Nephron (organoid): Measurements from ENCODE around the gene MCF2L2.

Experiments used
- H3K27ac Mint-ChIP-seq, 3 experiments: 2 replicates each; pipeline ENCODE4 v1.8.0; 2020; ENCODE audit warnings: mixed read lengths in 3 of 3, mild to moderate bottlenecking in 2 of 3, moderate library complexity in 1 of 3
- H3K27me3 Mint-ChIP-seq: 2 replicates; pipeline ENCODE4 v1.8.0; 2021; ENCODE audit warnings: low read depth, mild to moderate bottlenecking, moderate library complexity, mixed read lengths
- H3K36me3 Mint-ChIP-seq: 2 replicates; pipeline ENCODE4 v1.8.0; 2020; ENCODE audit warnings: low read depth, mixed read lengths
- H3K4me1 Mint-ChIP-seq: 2 replicates; pipeline ENCODE4 v1.8.0; 2020; ENCODE audit warnings: mixed read lengths
- H3K4me3 Mint-ChIP-seq, 3 experiments: 2 replicates each; pipeline ENCODE4 v1.8.0; 2020; ENCODE audit warnings: mild to moderate bottlenecking in 3 of 3, mixed read lengths in 3 of 3, moderate library complexity in 2 of 3
- H3K9me3 Mint-ChIP-seq: 2 replicates; pipeline ENCODE4 v1.8.0; 2020; ENCODE audit warnings: mixed read lengths
- CTCF ChIP-seq, 3 experiments: fragments of 200-600 bp; sonication (generic); IDR thresholded peaks; one replicate each; pipeline ENCODE4 v1.5.0; 2021; ENCODE audit warnings: antibody characterized with exemption in 3 of 3; ENCODE audit not compliant: unreplicated experiment in 3 of 3

Gene MCF2L2

GRCh38 chr3:183394150-183394549 lies 34.3 kb downstream of the MCF2L2 start:
- H3K36me3 Mint-ChIP-seq: no peaks in the 10 kb centered on the region
- peaks cover 15% of the 10 kb centered on the region for H3K27me3 Mint-ChIP-seq
- H3K27ac Mint-ChIP-seq: peak overlapping the region in 1 of 3 experiments; percentile 45

GRCh38 chr3:183393625-183394024 lies 34.8 kb downstream of the MCF2L2 start:
- H3K9me3 Mint-ChIP-seq: no peaks in the 10 kb centered on the region
- H3K4me1 Mint-ChIP-seq: peaks cover 14% of the 10 kb centered on the region
- H3K36me3 Mint-ChIP-seq: no peaks in the 10 kb centered on the region
- TF ChIP-seq CTCF (IDR thresholded peaks at IDR 0.05; ENCODE audit: unreplicated experiment in 3 of 3): no peak
- H3K4me3 Mint-ChIP-seq: no peak overlapping the region
- peaks cover 15% of the 10 kb centered on the region for H3K27me3 Mint-ChIP-seq
- H3K27ac Mint-ChIP-seq: peak overlapping the region in 2 of 3 experiments; percentile 11 to 45

More at GRCh38 chr3:183394150-183394549, 34.3 kb downstream of the MCF2L2 start:
- H3K4me1 Mint-ChIP-seq: peaks cover 14% of the 10 kb centered on the region
- H3K9me3 Mint-ChIP-seq: no peaks in the 10 kb centered on the region
- no peak overlapping the region for H3K4me3 Mint-ChIP-seq
- no peak for TF ChIP-seq CTCF (IDR thresholded peaks at IDR 0.05; ENCODE audit: unreplicated experiment in 3 of 3)

- Mint-ChIP-seq H3K9me3 (no peaks in the 10 kb centered on the region), H3K36me3 (no peaks in the 10 kb centered on the region), H3K27me3 (peaks cover 15% of the 10 kb centered on the region), H3K4me3 (no peak overlapping the region), H3K27ac (peak overlapping the region in 1 of 3 experiments; percentile 6), H3K4me1 (peaks cover 14% of the 10 kb centered on the region)
- no peak for TF ChIP-seq CTCF (IDR thresholded peaks at IDR 0.05; ENCODE audit: unreplicated experiment in 3 of 3)
These were observed 36.0 kb downstream of the MCF2L2 start for GRCh38 chr3:183392186-183393034.

GRCh38 chr3:183391460-183391859 lies 37.0 kb downstream of the MCF2L2 start:
- H3K27ac Mint-ChIP-seq: no peak overlapping the region
- no peaks in the 10 kb centered on the region for H3K36me3 Mint-ChIP-seq
- H3K27me3 Mint-ChIP-seq: peaks cover 12% of the 10 kb centered on the region
- H3K9me3 Mint-ChIP-seq: no peaks in the 10 kb centered on the region
- no peak for TF ChIP-seq CTCF (IDR thresholded peaks at IDR 0.05; ENCODE audit: unreplicated experiment in 3 of 3)
- no peak overlapping the region for H3K4me3 Mint-ChIP-seq
- peaks cover 14% of the 10 kb centered on the region for H3K4me1 Mint-ChIP-seq

GRCh38 chr3:183390844-183391243 lies 37.6 kb downstream of the MCF2L2 start:
- Mint-ChIP-seq H3K9me3 (no peaks in the 10 kb centered on the region), H3K27ac (no peak overlapping the region), H3K4me3 (no peak overlapping the region), H3K27me3 (peaks cover 12% of the 10 kb centered on the region), H3K36me3 (no peaks in the 10 kb centered on the region), H3K4me1 (peaks cover 15% of the 10 kb centered on the region)
- no peak for TF ChIP-seq CTCF (IDR thresholded peaks at IDR 0.05; ENCODE audit: unreplicated experiment in 3 of 3)
